ENCODE measurements around the gene PSME2.

DNA sequence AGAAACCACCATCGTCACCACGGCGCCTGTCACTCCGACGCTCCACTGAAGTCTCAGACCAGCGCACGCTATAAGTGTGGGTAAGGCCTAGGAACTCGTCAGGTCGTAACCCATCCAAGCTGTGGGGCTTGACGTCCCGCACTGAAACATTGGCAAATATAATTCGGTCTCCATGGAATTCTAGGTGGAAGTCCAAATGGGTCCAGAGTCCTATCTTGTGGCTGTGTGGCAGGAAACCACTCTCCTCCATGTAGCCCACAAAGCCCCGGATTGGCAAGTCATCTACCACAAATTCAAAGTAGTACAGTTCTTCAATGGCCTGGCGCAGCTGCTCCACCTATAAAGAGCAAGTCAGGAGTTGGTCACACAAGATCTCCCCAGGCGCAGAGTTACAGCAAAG, 46.5 kb upstream of the PSME2 start:
- TF ChIP-seq EZH2phosphoT487 (IDR thresholded peaks at IDR 0.05; ENCODE audit: insufficient read depth, low read depth) (no peak), EZH2 (IDR thresholded peaks at IDR 0.05; ENCODE audit: insufficient read depth, poor library complexity, severe bottlenecking) (no peak)

Data from GM23248 (cell line).